Suppressor macrophage treated with lipopolysaccharide for 4 hours (primary cell): ENCODE data around the gene SEMA3F.
A peak's percentile ranks its signal among the peaks of the same experiment; 100 is the strongest.
"Not testable (repeated sequence)": the region's sequence is repeated elsewhere in the genome, so short reads cannot be mapped to it uniquely, and the experiment has no call there.

Experiments
- DNase-seq: peaks from one replicate; pipeline ENCODE4 v3.0.0-alpha.2; 2020

Gene SEMA3F

GRCh38 chr3:50215529-50215928 lies 60.4 kb downstream of the SEMA3F start:
- no peak for DNase-seq

DNA sequence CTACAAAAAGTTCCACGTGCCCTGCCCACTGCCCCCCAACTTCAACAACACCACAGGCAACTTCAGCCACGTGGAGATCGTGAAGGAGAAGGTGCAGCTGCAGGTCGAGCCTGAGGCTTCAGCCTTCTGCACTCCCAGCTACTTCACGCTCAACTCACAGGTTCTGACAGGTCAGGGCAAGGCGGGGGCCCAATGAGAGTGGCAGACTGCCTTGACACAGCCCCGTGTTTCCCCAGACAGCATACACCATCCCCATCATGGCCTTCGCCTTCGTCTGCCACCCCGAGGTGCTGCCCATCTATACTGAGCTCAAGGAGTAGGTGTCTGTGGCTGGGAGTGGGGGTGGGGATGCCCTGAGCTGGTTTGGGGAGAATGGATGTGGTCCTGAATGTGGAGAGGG lies 62.6 kb downstream of the SEMA3F start:
- no peak for DNase-seq

DNA sequence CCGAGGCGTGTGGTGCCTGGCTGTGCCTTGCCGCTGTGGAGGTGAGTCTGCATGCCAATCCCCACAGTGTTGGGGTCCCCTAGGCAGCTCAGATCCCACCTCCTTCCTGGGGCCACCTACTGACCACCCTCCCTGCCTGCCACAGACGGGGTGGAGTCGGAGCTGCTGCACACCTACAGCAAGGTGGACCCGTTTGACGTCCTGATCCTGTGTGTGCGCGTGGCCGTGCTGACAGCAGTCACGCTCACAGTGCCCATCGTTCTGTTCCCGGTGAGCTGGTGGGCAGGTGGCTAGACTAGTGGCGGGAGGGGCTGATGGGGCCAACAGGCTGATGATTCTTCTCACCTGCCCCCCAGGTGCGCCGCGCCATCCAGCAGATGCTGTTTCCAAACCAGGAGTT lies 63.3 kb downstream of the SEMA3F start:
- DNase-seq: no peak

DNA sequence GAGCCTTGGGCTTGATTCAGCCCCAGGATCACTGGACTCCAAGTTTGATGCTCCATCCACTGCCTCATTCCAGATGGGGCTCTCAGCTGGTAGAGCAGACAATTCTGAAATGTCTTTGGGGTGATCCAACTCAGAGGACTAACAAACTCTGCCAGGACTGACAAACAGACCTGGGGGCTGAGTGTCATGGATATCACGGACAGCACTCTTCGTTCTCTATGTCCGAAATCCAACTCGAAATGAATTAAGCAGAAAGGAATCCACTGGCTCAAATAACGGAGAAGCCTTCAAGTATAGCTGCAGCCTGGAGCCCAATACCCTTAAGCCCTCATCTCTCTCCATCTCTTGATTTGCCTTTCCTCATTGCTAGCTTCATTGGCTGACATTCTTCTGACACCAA lies 64.2 kb downstream of the SEMA3F start:
- DNase-seq: no peak

GRCh38 chr3:50220109-50220508 lies 65.0 kb downstream of the SEMA3F start:
- DNase-seq: no peak

- no peak for DNase-seq
Measured at GRCh38 chr3:50221051-50221410, 65.9 kb downstream of the SEMA3F start.

GRCh38 chr3:50221411-50222168 lies 66.5 kb downstream of the SEMA3F start:
- DNase-seq: peak; percentile 60

DNA sequence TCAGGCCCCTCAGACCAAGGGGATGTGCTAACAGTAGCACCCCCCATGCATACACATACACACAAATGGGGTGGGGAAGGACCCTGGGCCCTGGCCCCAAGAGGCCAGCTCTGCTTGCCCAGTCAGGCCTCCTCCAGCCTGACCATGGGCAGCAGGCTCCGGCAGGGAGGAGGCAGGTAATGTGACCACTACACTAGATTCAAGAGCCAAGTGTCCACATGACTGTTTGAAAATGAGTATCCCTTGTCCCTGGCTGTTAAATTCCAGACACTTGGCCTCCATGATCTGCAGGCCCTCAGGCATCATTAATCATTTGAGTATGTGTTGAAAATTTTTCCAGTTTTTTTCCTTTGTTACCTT lies 67.0 kb downstream of the SEMA3F start:
- DNase-seq: no peak

DNA sequence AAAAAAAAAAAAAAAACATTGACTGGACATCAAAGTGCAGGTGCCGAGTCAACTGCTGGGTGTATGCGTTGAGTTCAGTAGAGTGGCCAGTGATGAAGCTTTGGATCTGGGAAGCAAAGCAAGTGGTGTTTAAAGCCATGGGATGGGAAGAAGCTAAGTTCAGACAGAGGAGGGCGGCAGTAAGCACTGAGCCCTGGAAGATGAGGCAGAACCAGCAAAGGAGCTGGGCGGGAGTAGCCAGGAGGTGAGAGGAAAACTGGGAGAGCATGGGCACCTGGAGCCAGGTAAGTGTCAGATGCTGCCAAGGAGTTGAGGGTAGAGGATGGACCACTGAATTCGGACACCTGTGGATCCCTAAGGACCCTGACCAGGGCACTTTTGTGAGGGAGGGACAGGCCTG lies 69.5 kb downstream of the SEMA3F start:
- DNase-seq: no peak

GRCh38 chr3:50226888-50227389 lies 71.8 kb downstream of the SEMA3F start:
- peak; percentile 58 for DNase-seq

DNA sequence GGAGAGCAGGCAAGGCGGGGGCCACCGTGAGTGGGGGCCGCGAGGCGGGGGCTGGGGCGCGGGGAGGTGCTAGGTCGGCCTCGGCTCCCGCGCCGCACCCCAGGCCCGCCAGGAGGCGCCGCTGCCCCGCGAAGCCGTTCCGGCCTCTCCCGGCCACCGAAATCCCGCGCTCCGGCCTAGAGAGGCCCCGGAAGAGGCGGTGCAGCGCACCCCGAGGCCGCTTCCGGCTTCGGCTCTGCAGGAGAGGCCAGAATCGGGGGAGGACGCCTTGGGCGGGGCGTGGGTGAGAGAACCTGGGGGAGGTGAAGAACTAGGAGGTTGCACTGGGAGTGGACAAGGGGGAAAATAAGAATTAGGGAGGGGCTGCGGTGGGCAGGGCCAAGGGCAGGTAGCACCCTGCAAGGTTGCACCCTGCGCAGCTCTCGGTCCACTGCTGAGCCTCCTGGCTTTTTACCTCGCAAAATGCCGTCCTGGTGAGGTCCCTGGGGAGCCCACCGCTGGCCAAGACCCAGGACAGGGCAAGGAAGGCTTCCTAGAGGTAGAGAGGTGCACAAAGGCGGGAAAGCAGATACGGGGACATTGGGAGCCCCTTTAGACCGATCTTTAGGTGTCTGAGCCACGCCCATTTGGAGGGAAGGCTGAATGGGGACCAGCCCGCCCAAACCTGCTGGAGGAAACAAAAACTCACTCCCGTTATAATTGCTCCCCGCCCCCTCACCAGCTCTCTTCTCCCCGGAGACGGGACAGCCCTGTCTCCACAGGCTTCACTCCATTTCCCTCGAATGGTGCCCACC lies 72.5 kb downstream of the SEMA3F start:
- DNase-seq: peak; percentile 95

DNA sequence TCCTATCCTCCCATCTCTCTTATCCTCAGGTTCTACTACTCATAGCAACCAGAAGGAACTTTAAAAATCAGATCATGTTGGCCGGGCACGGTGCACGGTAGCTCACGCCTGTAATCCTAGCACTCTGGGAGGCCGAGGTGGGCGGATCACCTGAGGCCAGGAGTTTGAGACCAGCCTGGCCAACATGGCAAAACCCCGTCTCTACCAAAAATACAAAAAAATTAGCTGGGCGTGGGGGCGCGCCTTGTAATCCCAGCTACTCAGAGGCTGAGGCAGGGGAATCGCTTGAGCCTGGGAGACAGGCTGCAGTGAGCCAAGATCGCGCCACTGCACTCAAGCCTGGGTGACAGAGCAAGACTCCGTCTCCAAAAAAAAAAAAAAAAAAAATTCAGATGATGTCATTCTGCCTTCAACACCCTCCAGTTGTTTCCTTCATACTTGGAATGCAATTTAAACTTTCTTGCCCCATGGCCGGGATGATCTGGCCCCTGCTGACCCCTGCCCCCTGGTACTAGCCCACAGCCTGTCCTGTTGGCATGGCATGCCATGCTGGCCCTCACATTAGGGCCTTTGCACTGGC lies 73.2 kb downstream of the SEMA3F start:
- not testable (repeated sequence) for DNase-seq

- DNase-seq: no peak
Measured at GRCh38 chr3:50229490-50229889, 74.4 kb downstream of the SEMA3F start.

- peak; percentile 52 for DNase-seq
Measured at GRCh38 chr3:50230104-50230793, 75.1 kb downstream of the SEMA3F start.

- DNase-seq: no peak
Measured at GRCh38 chr3:50230794-50231125, 75.6 kb downstream of the SEMA3F start.

GRCh38 chr3:50231581-50231980 lies 76.5 kb downstream of the SEMA3F start:
- DNase-seq: no peak

DNA sequence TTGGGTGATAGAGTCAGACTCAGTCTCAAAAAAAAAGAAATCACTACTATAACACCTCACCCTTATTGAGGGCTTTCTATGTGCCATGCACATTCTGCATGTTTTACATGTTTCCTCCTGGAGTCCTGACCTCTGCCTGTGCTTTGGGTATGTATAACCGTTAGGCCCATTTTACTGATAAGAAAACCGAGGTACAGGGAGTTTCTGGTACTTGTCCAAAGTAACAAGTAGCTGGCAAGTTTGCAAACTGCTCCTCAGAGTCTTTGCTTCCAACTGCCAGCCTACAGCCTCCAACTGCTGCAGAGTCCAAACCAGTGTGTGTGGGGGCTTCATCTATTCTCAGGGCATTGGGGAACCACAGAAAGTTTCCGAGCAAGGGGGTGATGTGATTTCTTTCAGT lies 77.2 kb downstream of the SEMA3F start:
- no peak for DNase-seq

GRCh38 chr3:50233176-50233575 lies 78.1 kb downstream of the SEMA3F start:
- no peak for DNase-seq

GRCh38 chr3:50235716-50236483 lies 80.8 kb downstream of the SEMA3F start, which contains the start of gene GNAI2:
Gene GNAI2, plus strand, starts transcription at chr3:50236204. Its CDS starts 132 bp downstream, at chr3:50236336.
- DNase-seq: peak; percentile 99

- no peak for DNase-seq
Measured at GRCh38 chr3:50236484-50237132, 81.5 kb downstream of the SEMA3F start.

GRCh38 chr3:50237133-50237651 lies 82.1 kb downstream of the SEMA3F start:
- DNase-seq: peak; percentile 54
